GM19455 (cell line): ENCODE measurements around the gene PCNX1.

ENCODE experiments used
- ATAC-seq: cut with Tn5 transposase; IDR thresholded peaks from one replicate; pipeline ENCODE4 v1.9.1; 2021; ENCODE audit not compliant: unreplicated experiment

The PCNX1 gene

DNA sequence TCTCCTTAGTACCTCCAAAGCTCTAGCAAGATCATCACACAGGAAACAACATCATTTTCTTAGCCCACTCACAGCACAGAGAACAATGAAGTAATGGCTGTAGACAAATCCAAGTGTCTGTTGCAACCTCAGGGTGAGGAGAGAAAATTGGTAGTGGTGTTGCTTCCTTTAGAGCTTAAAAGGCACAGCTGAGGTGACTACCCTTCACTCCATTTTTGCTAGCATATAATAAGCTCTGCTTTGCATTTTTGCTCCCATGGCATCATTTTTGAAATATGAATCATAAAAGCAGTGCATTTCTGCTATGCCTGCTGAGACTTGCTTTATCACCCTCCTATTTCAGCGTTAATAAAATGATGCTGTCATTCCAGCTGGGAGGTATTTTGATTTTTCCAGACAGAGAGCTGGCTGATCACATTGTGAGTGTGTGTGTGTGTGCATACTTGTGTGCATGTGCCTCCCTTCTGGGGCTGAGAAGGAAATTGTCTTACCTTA lies 18.5 kb upstream of the PCNX1 start:
- ATAC-seq, result no peak

DNA sequence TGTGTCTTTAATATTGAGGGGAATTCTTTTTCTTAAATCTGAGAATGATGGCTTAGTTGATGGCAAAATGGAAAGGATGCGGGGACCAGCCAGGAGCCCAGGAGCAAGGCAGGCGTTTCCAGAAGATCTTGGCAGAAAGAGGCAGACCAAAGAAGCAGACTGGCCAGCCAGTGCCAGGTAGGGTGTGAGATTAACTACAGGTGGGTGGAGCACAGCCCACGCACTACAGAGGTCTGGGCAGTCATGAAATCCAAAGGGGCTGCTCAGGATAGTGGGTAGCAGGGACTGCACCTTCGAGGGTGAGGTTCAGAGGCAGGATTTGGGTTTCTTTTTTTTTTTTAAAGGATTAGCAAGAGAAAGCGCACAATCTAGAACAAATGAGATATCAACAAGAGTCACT lies 17.7 kb upstream of the PCNX1 start:
- no peak for ATAC-seq

DNA sequence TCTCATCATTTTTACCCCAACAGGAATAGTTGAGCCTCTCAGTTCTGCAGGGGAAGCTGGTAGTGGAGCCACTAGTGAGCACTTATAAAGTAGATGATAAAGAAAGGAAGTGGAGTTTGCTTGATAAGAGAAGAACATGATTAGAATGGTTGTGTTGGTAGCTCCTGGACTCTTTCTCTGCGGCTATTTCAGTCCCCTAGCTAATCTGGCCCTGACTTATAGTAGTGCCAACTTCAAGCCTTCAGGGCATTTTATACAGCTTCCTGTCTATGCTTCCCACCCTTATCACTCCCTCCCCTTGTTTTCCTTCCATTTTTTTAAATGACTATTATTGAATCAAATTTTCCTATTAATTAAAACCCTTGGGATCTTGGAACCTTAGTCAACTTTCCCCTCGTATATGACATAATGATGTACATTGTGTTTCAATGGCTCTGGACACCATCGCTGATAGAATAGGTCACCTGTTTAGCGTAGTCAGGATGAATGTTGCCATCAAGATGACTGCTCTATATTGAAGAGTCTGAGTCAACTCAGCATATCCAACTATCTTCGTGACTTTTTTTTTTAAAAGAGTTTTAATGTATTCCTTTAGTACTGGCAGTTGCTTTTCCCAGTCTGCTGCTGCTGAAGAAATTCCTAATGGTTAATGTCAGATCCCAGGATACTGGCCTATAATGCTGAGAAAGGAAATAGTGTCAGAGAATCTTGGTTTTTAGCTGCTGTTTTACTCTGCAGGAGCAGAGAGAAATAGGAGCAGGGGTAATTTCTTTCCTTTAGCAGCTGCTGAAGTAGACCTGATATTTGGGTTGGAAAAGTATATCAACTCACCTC lies 16.2 kb upstream of the PCNX1 start:
- ATAC-seq, result no peak

DNA sequence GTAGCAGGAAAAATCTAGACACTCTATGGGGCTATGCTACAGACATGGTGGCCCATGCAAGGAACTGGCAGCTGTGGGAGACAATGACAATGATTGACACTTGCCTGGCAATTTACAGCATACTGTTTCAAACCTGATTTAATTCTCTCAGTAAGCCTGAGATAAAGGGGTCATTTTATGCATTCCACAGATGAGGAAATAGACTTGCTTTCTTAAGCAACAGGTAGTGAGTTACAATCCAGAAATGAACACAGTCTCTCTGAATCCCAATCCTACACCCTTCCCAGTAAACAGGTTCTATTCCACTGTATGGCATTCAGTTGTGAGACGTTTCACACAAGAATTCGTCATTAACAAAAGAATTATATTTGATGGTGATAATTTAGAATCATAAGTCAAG lies 15.5 kb upstream of the PCNX1 start:
- ATAC-seq, result no peak

DNA sequence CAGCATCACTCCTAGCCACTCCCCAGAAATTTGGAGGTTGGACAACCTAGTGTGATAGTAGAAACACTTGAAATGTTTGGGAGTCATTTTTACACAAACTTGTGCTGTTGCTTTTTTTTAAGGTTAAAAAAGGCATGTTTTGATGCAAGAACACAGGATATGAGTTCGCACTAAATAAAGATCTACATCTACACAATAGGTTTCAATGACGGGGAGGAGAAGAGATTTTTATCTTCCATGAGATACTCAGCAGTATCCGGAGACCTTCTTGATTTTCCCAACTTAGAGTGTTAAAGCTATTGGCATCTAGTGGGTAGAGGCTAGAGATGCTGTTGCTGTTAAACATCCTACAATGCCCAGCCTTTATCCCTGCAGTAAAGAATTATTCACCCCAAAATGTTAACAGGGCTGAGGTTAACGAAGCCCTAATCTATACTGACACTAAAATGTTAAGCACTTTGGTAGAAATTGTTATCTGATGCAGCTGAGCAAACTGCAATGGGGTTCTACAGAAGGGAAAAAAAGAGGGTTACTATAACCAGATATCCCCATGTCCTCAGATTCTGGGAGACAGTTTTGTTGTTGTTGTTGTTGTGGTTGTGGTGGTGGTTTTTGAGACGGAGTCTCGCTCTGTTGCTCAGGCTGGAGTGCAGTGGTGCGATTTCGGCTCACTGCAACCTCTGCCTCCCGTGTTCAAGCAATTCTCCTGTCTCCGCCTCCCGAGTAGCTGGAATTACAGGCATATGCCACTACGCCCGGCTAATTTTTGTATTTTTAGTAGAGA lies 14.0 kb upstream of the PCNX1 start:
- no peak for ATAC-seq

DNA sequence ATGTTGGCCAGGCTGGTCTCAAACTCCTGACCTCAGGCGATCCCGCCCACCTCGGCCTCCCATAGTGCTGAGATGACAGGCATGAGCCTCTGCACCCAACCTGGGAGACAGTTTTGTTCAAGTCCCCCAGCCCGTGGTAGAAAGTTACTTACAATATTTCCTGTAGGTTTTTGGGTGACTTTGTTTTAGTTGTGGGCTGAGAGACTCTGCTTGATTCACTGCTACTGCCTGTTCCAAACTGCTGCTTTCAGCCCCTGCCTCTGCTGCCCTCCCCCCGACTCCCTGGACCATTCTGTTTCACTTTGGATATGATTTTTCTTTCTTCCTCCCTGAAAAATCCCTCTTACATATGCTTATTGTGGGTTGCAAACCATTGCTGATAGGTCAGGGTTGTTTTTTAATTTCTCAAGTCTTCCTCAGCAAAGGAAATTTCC lies 13.4 kb upstream of the PCNX1 start:
- ATAC-seq, result no peak

DNA sequence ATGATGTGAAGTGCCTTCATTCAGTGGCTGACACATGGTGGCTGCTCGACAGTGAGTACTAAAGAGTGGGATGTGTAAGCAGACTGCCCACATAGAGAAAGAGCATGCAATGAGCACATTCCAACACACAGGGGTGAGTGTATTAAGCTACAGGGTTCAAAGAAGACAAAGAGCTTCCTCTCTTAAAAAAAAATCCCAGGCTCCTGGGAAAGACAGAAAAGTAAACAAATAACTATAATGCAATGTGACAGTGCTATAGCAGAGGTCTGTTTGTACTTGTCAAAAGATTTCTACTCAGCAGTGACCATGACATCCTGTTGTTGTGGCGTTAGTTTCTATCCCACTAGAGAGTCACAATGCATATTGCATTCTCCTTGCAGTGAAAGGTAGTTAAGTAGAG lies 12.4 kb upstream of the PCNX1 start:
- ATAC-seq, result no peak

DNA sequence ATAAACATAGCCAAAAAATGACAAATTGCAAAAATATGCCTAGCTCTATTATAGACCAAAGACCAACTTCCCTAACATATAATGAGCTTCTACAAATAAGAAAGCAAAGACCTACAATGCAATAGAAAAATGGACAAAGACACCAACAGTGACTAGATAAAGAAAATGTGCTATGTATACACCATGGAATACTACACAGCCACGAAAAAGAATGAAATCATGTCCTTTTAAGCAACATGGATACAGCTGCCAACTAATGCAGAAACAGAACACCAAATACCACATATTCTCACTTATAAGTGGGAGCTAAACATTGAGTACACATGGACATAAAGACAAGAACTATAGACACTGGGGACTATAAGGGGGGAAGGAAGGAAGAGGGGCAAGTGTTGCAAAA lies 10.9 kb upstream of the PCNX1 start:
- no peak for ATAC-seq

DNA sequence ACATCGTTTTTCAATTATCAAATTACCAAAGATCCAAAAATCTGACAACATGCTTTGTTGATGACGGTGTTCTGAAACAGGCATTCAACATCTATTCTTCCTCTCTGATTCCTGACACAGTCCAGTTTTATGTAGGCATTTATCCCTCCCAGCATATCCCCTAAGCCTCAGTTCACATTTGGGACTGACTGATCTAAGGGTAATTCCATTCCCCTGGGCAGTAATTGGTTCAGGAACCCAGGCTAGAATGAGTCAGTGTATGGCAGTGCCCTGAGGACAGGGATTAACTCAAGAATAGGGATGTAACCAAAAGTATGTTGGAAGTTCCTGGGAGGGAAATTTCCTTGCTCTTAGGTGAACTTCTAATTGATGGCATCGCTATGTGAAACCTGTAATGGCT lies 10.3 kb upstream of the PCNX1 start:
- ATAC-seq, result no peak

DNA sequence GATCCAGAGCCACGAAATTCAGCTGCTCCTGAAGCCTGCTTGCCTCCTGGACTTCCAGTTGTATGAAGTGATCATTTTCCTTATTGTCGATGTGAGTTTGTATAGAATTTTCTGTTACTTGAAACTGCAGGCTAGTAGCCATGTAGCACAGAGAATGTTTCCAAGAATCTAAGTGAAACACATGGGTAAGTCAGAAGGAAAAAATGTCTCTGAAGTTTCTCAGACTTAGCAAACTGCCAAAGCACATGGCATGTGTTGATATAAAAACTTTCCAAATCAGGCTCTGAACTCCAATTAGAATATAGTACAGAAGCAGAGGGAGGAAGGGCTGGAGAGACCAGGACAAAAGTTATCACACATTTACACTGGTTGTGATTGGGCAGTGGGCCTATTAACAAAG lies 9.8 kb upstream of the PCNX1 start:
- no peak for ATAC-seq

DNA sequence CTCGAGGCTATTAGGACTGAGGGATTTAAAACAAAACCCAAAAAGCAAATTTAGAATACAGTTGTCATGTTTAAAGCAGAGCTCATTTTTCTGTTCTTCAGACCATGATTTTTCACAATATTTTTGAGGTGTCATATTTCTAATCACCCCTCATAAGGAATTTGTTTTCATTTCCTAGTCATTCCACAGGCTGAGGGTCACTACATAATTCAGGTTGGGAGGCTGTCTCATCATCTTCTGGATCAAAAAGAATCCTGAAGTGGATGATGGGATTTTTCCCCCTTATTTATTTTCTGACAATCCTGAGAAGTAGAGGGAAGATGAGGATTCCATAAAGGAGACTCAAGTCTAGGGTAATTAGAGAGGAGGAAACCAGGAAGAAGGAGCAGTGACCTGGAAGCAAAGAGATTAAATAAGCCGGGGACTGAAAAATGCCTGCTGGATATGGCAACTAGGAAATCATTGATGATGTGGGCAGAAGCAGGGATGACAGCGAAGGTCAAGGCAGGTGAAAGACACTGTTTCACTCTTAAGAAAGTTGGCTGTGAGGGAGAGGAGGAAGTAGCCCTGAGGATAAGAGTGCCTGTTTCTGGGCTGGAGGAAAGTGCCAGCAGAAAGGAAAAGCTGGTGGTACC lies 9.0 kb upstream of the PCNX1 start:
- no peak for ATAC-seq

DNA sequence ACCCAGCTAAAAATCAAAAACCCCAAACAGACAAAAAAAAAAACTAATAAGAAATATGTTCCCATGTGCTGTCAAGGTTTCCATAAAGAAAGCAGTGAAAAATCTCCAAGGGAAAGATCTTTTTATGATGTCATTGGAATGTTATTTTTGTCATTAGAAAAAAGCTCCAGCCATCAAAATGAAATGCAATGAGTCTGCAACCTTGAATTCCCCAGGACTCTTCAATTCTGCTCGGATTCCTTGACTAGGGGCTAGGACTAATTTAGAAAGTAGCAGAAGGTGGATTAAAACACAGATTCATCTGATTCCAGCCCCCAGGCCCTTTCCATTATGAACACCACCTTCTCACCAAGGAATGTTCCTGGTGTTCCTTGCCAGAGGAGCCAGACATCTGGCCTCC lies 6.0 kb upstream of the PCNX1 start:
- no peak for ATAC-seq

DNA sequence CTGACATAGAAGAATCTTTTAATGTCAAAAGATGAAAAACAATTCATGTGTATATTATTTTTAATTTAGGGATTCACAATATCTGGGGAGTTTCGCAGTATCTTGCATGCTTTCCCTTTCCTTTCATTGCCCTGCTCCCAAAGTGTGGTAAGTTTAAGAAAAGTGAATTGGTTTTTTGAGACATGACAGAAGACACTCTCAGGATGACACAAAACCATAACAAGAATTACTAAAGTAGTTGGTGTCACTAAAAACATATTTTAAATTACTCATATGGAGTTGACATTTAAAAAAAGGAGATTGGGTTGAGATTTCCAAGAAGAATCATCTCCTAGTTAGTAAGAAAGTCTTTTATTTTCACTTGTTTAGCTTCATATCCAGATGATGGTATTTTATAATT lies 5.1 kb upstream of the PCNX1 start:
- ATAC-seq, result no peak

DNA sequence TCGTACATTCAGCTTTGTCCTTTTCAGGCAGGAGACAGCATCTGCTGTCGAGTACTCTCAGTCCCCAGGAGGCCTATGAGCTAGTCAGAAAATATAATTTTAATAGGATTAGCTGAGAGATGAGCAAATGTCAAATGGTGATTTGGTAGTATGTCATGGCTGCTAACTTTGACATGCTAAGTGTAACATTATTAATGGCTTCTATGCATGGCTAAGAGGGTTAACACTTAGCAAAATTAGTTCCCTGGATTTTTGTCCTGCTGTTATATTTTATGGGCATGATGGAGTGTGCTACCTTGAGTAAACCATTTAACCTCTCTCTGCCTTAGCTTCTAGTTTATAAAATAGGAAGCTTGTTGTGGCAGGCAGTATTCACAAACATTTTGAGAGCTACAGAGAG lies 2.9 kb upstream of the PCNX1 start:
- ATAC-seq, result no peak

DNA sequence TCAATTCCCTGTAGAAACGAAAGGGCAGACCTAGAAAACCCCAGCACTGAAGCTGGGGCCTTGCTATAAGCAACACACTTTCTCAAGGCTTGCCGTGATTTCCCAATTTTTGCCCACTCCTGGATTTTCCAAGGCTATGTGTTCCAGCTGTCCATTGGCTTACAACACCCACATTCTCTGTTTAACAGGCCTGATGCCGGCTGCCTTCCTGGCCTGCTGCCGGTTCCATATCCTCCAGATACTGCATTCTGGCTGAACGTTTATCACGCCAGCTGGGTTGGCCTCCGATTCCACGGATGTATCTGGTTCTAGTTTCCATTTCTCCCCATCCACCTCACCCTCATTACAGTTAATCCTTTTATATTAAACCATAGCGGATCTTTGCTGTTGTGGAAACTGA lies 2.0 kb upstream of the PCNX1 start:
- no peak for ATAC-seq

DNA sequence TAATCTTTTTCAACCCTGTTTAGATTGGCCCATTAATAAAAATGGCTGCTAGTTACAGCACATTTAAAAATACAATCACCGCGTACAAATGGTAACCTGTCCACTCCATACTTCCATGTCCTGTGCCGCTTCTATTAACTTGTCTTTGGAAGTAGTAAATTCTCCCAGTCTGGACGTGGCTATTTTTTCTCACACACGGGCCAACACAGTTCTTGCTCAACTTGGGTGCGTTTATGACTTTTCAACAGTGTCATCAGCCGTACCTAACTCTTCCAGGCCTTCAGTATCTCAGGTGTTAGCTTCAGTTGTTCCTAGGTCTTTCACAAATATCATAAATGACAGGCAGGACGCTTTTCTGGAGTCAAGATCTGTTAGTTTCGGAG lies 475 bp upstream of the PCNX1 start:
- peak; percentile 8 for ATAC-seq

DNA sequence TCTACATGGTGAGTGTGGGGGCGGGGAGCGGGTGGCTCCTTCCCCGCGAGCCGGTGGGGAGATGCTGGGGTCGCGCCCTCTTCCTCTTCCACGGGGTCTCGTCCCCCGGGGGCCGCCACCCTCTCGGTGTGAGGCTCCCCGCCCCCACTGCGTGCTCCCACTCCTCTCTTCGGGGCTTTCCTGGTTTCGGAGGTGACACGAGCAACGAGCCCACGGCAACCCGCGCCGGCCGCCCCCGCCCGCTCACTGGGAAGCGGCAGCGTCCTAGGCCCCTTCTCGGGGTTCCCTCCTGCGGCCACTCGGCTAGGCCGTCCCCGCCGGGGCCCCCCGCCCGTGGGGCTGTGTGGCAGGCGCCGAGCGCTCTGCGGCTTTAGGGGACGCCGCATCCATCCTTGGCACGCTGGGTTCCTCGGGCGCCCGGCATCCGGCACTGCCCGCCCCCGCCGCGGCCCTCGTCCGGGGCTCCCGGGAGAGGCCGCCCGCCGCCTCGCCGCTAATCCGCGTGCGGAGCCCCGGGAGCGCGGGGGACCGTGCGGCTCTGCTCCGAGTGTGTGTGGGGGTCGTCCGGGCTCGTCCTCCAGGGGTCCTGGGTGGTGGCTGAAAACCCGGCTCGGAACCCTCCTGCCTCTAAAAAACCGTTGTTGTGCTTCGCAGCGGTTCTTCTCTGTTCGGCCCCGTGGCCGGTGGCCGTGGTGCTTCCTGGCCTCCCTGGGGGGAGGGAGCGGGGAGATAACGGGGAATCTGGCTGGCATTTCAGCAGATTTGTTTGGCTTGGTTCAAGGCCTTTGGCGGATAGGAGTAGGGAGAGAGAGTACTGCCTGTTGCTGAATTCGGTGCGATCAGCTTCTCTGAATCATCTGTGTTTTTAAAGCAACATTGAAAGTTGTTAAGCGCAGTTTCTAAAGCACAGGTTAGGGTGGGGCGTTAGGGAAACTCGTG lies 1.0 kb downstream of the PCNX1 start:
- peak; percentile 36 for ATAC-seq

DNA sequence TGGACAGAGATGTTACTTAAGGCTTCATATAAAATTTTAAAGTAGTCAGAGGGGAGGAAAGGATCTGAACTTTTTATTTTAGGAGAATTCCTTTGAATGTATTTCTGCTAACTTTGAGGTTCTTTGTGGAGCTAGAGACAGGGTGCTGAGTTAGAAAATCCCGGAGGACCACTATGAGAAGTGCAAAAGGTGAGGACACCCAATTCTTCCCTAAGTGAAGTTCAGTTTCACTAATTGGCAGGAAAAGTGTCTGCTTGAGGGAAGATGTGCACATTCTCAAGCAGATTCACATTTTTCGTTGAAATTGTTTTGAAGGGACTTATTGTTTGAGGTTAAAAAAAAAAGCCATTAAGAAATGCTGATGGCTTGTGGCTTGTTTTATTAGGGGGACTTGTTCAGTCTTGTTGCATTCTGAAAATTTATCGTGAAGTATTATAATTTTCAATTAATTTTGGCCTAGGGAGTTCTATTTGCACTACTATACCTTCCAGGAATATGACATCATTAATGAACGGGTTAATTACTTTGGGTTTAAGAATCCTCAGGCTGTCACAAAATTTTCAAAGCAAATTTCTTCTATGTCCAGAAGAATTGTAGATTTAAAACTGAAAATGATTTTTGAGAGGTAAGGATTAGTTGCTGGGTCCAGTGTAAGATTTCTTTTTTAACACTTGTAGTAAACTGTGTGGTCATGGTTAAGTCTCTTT lies 1.8 kb downstream of the PCNX1 start:
- no peak for ATAC-seq

DNA sequence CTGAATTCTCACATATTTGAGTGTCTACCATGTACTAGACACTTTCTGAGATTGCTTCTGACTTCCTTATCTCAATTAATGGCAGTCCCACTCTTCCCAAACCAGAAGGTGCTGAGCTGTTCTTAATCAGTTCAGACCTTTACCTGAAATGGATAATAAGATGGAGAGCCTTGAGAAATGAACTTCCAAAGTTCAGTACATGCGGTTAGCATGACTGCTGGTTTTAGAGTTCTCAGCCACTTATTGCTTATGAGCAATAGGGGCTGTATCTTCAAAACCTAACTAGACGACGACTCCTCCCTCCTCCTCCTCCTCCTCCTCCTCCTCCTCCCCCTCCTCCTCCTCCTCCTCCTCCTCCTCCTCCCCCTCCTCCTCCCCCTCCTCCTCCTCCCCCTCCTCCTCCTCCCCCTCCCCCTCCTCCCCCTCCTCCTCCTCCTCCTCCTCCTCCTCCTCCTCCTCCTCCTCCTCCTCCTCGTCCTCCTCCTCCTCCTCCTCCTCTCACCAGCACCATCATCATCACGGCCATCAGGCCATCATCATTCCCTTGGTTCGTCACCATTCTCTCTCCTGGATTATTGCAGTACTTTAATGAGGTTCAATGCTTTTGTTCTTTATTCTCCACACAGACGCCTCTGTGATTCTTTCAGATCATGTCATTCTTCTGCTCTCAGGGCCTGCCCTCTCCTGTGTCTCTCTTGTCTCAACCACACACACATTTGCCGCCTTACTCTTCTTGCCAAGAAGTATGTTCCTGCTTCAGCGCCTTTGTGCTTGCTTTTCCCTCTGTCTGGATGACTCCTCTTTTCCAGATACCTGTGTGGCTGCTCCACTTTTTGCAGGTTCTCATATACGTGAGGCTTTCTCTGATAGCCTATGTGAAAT lies 2.7 kb downstream of the PCNX1 start:
- no peak for ATAC-seq
